Measurements from ENCODE around the gene MATCAP1.

GRCh38 chr16:67164599-67165061 lies 19.1 kb downstream of the MATCAP1 start, which contains the start of gene HSF4:
- TF ChIP-seq CTCF (IDR thresholded peaks at IDR 0.05) (no peak), NFYB (CRISPR knock-in tag; conservative IDR thresholded peaks at IDR 0.05; ENCODE audit: low read depth) (no peak), E2F1 (CRISPR knock-in tag; IDR thresholded peaks at IDR 0.05) (no peak), AFF4 (CRISPR knock-in tag; IDR thresholded peaks at IDR 0.05; ENCODE audit: borderline replicate concordance) (no peak), CREB1 (CRISPR knock-in tag; IDR thresholded peaks at IDR 0.05) (no peak), RELA (CRISPR knock-in tag; IDR thresholded peaks at IDR 0.05; ENCODE audit: borderline replicate concordance) (no peak), MAX (CRISPR knock-in tag; IDR thresholded peaks at IDR 0.05) (no peak; the same call in 1 of the 2 replicates), CBFB (CRISPR knock-in tag; IDR thresholded peaks at IDR 0.05; ENCODE audit: low read depth) (no peak), PREB (CRISPR knock-in tag; IDR thresholded peaks at IDR 0.05; ENCODE audit: borderline replicate concordance) (no peak)

Measured in WTC11 (cell line).